ENCODE results near the gene CDH1. TPM values are rescaled to one million over a fixed set of nuclear protein-coding genes. Genes with fewer than 3 reads are reported as not detected.

CDH1 gene
- total and polyA plus RNA-seq, 2 experiments from 2014 or later, result 64.1 to 142 TPM

DNA sequence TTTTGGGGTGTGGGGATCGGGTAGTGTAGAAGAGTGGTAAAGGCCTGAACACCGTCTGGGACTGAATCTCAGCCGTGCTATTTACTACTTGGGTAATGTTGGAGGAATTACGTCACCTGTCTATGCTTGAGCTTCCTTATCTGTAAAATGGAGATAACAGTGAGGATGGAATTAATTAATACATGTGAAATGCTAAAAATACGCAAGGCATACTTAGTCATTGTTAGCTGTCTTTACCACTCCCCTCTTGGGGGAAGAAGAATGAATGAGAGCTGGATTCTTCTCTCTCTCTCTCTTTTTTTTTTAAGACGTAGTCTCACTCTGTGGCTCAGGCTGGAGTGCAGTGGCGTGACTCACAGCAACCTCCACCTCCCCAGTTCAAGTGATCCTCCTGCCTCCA, 65.1 kb downstream of the CDH1 start (continued):
- TF ChIP-seq, protein P1, sequence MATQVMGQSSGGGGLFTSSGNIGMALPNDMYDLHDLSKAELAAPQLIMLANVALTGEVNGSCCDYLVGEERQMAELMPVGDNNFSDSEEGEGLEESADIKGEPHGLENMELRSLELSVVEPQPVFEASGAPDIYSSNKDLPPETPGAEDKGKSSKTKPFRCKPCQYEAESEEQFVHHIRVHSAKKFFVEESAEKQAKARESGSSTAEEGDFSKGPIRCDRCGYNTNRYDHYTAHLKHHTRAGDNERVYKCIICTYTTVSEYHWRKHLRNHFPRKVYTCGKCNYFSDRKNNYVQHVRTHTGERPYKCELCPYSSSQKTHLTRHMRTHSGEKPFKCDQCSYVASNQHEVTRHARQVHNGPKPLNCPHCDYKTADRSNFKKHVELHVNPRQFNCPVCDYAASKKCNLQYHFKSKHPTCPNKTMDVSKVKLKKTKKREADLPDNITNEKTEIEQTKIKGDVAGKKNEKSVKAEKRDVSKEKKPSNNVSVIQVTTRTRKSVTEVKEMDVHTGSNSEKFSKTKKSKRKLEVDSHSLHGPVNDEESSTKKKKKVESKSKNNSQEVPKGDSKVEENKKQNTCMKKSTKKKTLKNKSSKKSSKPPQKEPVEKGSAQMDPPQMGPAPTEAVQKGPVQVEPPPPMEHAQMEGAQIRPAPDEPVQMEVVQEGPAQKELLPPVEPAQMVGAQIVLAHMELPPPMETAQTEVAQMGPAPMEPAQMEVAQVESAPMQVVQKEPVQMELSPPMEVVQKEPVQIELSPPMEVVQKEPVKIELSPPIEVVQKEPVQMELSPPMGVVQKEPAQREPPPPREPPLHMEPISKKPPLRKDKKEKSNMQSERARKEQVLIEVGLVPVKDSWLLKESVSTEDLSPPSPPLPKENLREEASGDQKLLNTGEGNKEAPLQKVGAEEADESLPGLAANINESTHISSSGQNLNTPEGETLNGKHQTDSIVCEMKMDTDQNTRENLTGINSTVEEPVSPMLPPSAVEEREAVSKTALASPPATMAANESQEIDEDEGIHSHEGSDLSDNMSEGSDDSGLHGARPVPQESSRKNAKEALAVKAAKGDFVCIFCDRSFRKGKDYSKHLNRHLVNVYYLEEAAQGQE (IDR thresholded peaks at IDR 0.05; ENCODE audit: unreplicated experiment), result no peak
- TF ChIP-seq STAT1 (IDR thresholded peaks at IDR 0.05; ENCODE audit: unreplicated experiment) (no peak), ZNF331 (CRISPR knock-in tag; IDR thresholded peaks at IDR 0.05; ENCODE audit: low read depth) (no peak), POLR2AphosphoS5 (IDR thresholded peaks at IDR 0.05; ENCODE audit: low read depth) (no peak), EZH2 (IDR thresholded peaks at IDR 0.05; ENCODE audit: low read depth, unreplicated experiment) (no peak), NANOG (IDR thresholded peaks at IDR 0.05; ENCODE audit: borderline replicate concordance) (no peak)

DNA sequence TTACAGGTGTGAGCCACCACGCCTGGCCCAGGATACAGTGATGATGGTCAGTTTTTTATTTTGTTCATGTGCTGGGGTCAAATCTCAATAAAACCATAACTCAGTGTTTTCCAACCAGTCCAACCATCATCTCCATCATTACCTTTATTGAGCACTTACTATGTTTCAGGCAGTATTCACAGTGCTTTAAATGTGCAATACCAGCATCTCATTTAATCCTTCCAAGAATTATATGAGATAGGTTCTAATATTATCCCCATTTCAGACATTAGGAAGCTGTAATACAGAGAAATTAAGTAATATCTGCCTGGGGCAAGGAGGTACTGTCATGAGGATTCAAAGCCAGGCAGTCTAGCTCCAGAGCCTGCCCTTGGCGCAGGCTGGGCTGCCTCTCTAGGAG, 69.3 kb downstream of the CDH1 start:
- ATAC-seq, result no peak
- Mint-ChIP-seq H3K27me3 (ENCODE audit: insufficient read depth, low read depth, poor library complexity) (peaks cover 1% of the 10 kb centered on the region), H3K36me3 (ENCODE audit: low read depth) (peaks cover 81% of the 10 kb centered on the region), H3K9me3 (no peaks in the 10 kb centered on the region), H3K4me1 (peaks cover 15% of the 10 kb centered on the region), H3K27ac (no peak overlapping the region), H3K4me3 (no peak overlapping the region)
- Histone ChIP-seq H3F3A (replicated peaks; ENCODE audit: low read depth) (no peaks in the 10 kb centered on the region), H3K27ac (ENCODE audit: low read depth) (no peak overlapping the region), H3K36me3 (ENCODE audit: insufficient read depth) (peaks cover 35% of the 10 kb centered on the region), H3K9me2 (ENCODE audit: insufficient read depth) (no peaks in the 10 kb centered on the region), H4K20me1 (replicated peaks; ENCODE audit: insufficient read depth) (peaks cover 9% of the 10 kb centered on the region; the same call in 1 of the 2 replicates), H3K4me2 (no peak overlapping the region), H3K4me1 (ENCODE audit: insufficient read depth) (peaks cover 11% of the 10 kb centered on the region), H2AFZ (no peak overlapping the region), H3K4me3 (no peak overlapping the region), H3K79me2 (replicated peaks; ENCODE audit: insufficient read depth) (peaks cover 26% of the 10 kb centered on the region), H3K27me3 (ENCODE audit: insufficient read depth) (no peaks in the 10 kb centered on the region)
- no peak for DNase-seq (ENCODE audit: low spot score)
- TF ChIP-seq POLR2AphosphoS5 (IDR thresholded peaks at IDR 0.05; ENCODE audit: low read depth) (no peak), ZNF331 (CRISPR knock-in tag; IDR thresholded peaks at IDR 0.05; ENCODE audit: low read depth) (no peak)

DNA sequence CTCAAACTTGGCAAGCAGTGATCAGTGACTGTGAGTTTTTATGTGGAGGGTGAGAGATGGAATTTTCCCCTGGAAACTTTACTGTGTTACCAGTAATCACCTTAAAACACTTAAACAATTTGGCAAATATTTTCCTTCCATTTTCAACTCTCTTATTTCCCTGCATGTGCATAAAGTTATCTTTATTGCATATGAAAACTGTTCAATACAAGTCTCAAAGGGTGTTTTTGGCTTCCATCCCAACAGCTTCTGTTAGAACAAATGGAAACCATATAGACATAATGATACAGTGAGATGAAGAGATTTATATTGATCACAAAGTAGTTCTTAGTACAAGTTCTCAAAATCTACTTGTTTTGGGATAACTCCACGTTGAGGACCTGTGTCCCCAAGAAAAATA, 69.9 kb downstream of the CDH1 start:
- H3K9me3 Mint-ChIP-seq, result no peaks in the 10 kb centered on the region
- no peak for ATAC-seq
- Histone ChIP-seq H3K4me1 (ENCODE audit: insufficient read depth) (peaks cover 11% of the 10 kb centered on the region), H3K4me2 (no peak overlapping the region), H3K27me3 (ENCODE audit: insufficient read depth) (no peaks in the 10 kb centered on the region), H3K9me2 (ENCODE audit: insufficient read depth) (no peaks in the 10 kb centered on the region), H3K36me3 (ENCODE audit: insufficient read depth) (peaks cover 36% of the 10 kb centered on the region), H2AFZ (no peak overlapping the region), H4K20me1 (replicated peaks; ENCODE audit: insufficient read depth) (peaks cover 9% of the 10 kb centered on the region; the same call in 1 of the 2 replicates), H3K4me3 (no peak overlapping the region), H3F3A (replicated peaks; ENCODE audit: low read depth) (peaks cover under 1% of the 10 kb centered on the region; the same call in 1 of the 2 replicates), H3K27ac (ENCODE audit: low read depth) (no peak overlapping the region; the same call in 1 of the 2 replicates), H3K79me2 (replicated peaks; ENCODE audit: insufficient read depth) (peaks cover 26% of the 10 kb centered on the region)
- H3K27ac Mint-ChIP-seq, result no peak overlapping the region
- DNase-seq (ENCODE audit: low spot score), result no peak
- H3K27me3 Mint-ChIP-seq (ENCODE audit: insufficient read depth, low read depth, poor library complexity), result peaks cover 1% of the 10 kb centered on the region
- no peak overlapping the region for H3K4me3 Mint-ChIP-seq
- peaks cover 81% of the 10 kb centered on the region for H3K36me3 Mint-ChIP-seq (ENCODE audit: low read depth)
- peaks cover 15% of the 10 kb centered on the region for H3K4me1 Mint-ChIP-seq
- TF ChIP-seq, protein P2, sequence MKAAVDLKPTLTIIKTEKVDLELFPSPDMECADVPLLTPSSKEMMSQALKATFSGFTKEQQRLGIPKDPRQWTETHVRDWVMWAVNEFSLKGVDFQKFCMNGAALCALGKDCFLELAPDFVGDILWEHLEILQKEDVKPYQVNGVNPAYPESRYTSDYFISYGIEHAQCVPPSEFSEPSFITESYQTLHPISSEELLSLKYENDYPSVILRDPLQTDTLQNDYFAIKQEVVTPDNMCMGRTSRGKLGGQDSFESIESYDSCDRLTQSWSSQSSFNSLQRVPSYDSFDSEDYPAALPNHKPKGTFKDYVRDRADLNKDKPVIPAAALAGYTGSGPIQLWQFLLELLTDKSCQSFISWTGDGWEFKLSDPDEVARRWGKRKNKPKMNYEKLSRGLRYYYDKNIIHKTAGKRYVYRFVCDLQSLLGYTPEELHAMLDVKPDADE (IDR thresholded peaks at IDR 0.05), result no peak
- TF ChIP-seq STAT1 (IDR thresholded peaks at IDR 0.05; ENCODE audit: unreplicated experiment), result no peak
- TF ChIP-seq POLR2AphosphoS5 (IDR thresholded peaks at IDR 0.05; ENCODE audit: low read depth), result no peak
- TF ChIP-seq, protein P1 (IDR thresholded peaks at IDR 0.05; ENCODE audit: unreplicated experiment), result no peak
- TF ChIP-seq EZH2 (IDR thresholded peaks at IDR 0.05; ENCODE audit: low read depth, unreplicated experiment), result no peak
- no peak for TF ChIP-seq JUNB (IDR thresholded peaks at IDR 0.05; ENCODE audit: unreplicated experiment)
- TF ChIP-seq, protein P3, sequence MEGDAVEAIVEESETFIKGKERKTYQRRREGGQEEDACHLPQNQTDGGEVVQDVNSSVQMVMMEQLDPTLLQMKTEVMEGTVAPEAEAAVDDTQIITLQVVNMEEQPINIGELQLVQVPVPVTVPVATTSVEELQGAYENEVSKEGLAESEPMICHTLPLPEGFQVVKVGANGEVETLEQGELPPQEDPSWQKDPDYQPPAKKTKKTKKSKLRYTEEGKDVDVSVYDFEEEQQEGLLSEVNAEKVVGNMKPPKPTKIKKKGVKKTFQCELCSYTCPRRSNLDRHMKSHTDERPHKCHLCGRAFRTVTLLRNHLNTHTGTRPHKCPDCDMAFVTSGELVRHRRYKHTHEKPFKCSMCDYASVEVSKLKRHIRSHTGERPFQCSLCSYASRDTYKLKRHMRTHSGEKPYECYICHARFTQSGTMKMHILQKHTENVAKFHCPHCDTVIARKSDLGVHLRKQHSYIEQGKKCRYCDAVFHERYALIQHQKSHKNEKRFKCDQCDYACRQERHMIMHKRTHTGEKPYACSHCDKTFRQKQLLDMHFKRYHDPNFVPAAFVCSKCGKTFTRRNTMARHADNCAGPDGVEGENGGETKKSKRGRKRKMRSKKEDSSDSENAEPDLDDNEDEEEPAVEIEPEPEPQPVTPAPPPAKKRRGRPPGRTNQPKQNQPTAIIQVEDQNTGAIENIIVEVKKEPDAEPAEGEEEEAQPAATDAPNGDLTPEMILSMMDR (conservative IDR thresholded peaks at IDR 0.05; ENCODE audit: low read depth in 2 of 2), result no peak
- TF ChIP-seq NANOG (IDR thresholded peaks at IDR 0.05; ENCODE audit: borderline replicate concordance), result no peak
- no peak for TF ChIP-seq ZNF331 (CRISPR knock-in tag; IDR thresholded peaks at IDR 0.05; ENCODE audit: low read depth)
- TF ChIP-seq EZH2phosphoT487 (IDR thresholded peaks at IDR 0.05; ENCODE audit: unreplicated experiment), result no peak

All from GM23338 (cell line).